ENCODE data around the gene TUBB. TPM values are rescaled to one million over a fixed set of nuclear protein-coding genes. Genes with fewer than 3 reads are reported as not detected.
A peak's percentile ranks its signal among the peaks of the same experiment; 100 is the strongest.

The TUBB gene
- total RNA-seq, 1 donor from 2014 or later: 1,986 TPM

DNA sequence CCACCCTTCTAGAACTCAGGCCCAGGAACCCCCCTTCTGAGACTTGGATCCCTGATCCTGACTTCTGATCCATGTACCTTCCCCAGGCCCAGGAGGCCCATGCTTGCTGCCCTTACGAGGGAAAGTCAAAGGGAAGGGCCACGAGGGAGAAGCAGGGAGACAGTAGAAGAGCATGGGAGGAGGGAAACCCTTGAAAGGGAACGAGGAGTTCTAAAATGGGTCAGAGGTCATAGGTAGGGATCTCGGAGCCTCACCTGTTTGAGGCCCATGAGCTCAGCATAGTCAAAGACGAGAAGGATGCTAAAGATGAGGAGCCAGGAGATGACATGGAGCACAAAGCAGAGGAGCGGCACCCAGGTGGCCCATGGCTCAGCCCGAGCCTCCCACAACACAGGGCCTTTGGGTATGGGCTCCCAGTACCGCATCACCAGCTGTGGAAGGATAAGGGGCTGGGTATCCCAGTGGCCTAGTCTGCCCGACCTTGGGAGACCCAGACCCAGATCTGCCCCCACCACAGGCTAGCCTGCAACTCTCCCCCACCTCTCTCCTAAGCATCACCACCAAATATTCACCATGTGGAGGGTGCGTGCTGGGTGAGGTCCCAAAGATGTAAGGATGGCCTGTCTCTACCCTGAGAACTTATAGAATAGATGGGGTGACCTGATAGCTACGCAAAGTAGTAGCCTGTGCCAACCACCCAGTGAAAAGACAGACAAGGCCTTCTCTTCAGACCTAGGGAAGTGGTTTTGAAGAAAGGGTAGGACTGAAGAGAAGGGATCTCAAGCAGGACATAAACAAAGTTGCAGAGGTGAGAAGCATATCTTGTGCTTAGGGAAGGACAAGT is 30.9 kb upstream of the TUBB start:
- Mint-ChIP-seq H3K36me3 (ENCODE audit: low read depth) (no peaks in the 10 kb centered on the region), H3K4me3 (peak overlapping the region; percentile 96), H3K27me3 (ENCODE audit: low read depth) (no peaks in the 10 kb centered on the region), H3K27ac (ENCODE audit: unreplicated experiment) (peak overlapping the region; percentile 60), H3K9me3 (no peaks in the 10 kb centered on the region), H3K4me1 (peaks cover 65% of the 10 kb centered on the region)
- no peak for TF ChIP-seq CTCF (conservative IDR thresholded peaks at IDR 0.05)
- DNase-seq (ENCODE audit: low read depth, low spot score): no peak

DNA sequence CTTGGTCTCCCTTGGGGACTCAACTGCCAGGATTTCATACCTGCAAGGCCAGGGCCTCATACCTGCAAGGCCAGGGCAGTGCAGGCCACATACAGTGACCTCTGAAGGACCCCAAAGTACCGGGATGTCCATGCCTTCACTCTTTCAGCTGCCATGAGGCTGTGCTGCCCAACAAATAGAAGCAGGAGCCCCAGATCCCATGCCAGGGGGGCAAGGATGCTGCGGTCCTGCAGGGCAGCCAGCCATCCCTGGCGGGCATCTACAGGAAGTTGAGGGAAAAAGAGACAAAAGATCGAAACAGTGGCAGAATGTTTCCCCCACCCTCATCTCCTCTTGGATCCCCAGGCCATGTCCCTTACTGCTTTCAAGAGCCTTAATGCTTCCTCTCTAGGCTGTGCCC is 30.2 kb upstream of the TUBB start:
- no peak for TF ChIP-seq CTCF (conservative IDR thresholded peaks at IDR 0.05)
- Mint-ChIP-seq H3K4me3 (peak overlapping the region; percentile 96), H3K4me1 (peaks cover 61% of the 10 kb centered on the region), H3K27me3 (ENCODE audit: low read depth) (no peaks in the 10 kb centered on the region), H3K27ac (ENCODE audit: unreplicated experiment) (peak overlapping the region; percentile 96), H3K9me3 (peaks cover 1% of the 10 kb centered on the region), H3K36me3 (ENCODE audit: low read depth) (no peaks in the 10 kb centered on the region)
- no peak for DNase-seq (ENCODE audit: low read depth, low spot score)

GRCh38 chr6:30690403-30691207 is 29.5 kb upstream of the TUBB start, which contains the start of gene NRM:
NRM (minus strand) TSS chr6:30690984; CDS start chr6:30690974, 10 bp downstream.
- peaks cover 55% of the 10 kb centered on the region for H3K4me1 Mint-ChIP-seq
- H3K9me3 Mint-ChIP-seq: peaks cover 2% of the 10 kb centered on the region
- TF ChIP-seq CTCF (conservative IDR thresholded peaks at IDR 0.05): no peak
- H3K36me3 Mint-ChIP-seq (ENCODE audit: low read depth): no peaks in the 10 kb centered on the region
- H3K27me3 Mint-ChIP-seq (ENCODE audit: low read depth): no peaks in the 10 kb centered on the region
- DNase-seq (ENCODE audit: low read depth, low spot score): peak; percentile 75
- peak within 1 kb of the TSS; percentile 96 for H3K4me3 Mint-ChIP-seq
- peak within 1 kb of the TSS; percentile 96 for H3K27ac Mint-ChIP-seq (ENCODE audit: unreplicated experiment)

DNA sequence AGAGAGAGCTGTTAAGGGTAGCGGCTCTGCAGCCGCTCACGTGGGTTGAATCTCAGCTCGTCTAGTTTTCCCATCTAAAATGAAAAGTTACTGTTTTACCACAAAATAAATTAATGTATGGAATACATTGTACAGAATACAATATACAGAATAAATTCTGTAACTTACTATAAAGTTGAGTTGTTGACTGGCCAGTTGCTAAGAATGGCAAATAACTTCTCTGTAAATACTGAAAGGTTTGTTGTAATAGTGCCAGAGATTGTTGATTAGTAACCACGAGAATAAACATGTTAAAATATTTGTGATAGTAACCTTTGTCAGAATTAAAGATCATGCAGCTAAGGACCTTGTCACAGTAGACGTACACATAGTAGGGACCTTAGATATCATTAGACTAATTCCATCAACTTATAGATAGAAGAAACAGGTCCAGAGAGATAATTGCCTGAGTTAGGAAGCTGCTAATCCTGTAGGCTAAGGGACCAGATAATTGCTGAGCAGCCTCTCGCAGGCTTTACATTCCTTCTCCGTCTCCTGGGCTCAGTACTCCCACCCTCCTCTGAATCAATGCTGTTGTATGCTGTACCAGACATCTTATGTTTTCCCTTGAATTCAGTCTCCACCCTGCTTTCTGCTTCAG is 28.8 kb upstream of the TUBB start:
- H3K9me3 Mint-ChIP-seq: peaks cover 2% of the 10 kb centered on the region
- peak overlapping the region; percentile 86 for H3K4me3 Mint-ChIP-seq
- H3K27ac Mint-ChIP-seq (ENCODE audit: unreplicated experiment): peak overlapping the region; percentile 73
- H3K27me3 Mint-ChIP-seq (ENCODE audit: low read depth): no peaks in the 10 kb centered on the region
- TF ChIP-seq CTCF (conservative IDR thresholded peaks at IDR 0.05): no peak
- DNase-seq (ENCODE audit: low read depth, low spot score): no peak
- H3K36me3 Mint-ChIP-seq (ENCODE audit: low read depth): no peaks in the 10 kb centered on the region
- H3K4me1 Mint-ChIP-seq: peaks cover 47% of the 10 kb centered on the region

DNA sequence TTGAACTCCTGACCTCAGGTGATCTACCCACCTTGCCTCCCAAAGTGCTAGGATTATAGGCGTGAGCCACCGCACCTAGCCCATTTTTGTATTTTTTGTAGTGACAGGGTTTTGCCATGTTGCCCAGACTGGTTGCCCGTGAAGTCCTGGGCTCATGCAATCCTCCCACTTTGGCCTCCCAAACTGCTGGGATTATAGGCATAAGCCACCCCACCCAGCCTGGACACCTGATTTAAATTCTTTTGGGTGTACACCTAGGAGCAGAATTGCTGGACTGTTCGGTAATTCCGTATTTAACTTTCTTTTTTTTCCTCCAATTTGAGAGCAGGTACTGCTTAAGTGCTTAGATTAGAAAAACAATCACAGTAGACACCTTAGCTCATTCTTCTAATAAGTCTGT is 23.7 kb upstream of the TUBB start:
- H3K36me3 Mint-ChIP-seq (ENCODE audit: low read depth): peaks cover 3% of the 10 kb centered on the region
- peaks cover 8% of the 10 kb centered on the region for H3K4me1 Mint-ChIP-seq
- H3K27me3 Mint-ChIP-seq (ENCODE audit: low read depth): no peaks in the 10 kb centered on the region
- no peak for TF ChIP-seq CTCF (conservative IDR thresholded peaks at IDR 0.05)
- no peak overlapping the region for H3K4me3 Mint-ChIP-seq
- no peak overlapping the region for H3K27ac Mint-ChIP-seq (ENCODE audit: unreplicated experiment)
- no peak for DNase-seq (ENCODE audit: low read depth, low spot score)
- peaks cover 2% of the 10 kb centered on the region for H3K9me3 Mint-ChIP-seq

Measured in neural crest cell (in vitro differentiated cells).